GM23338 (cell line): ENCODE data around the gene C1QL1. TPM values are rescaled to one million over a fixed set of nuclear protein-coding genes. Genes with fewer than 3 reads are reported as not detected.

Experiments used
- ATAC-seq: fragments of 200-7000 bp; cut with Tn5 transposase; 3 replicates; pipeline ENCODE4 v1.9.1; 2020
- DNase-seq: peaks from one replicate; pipeline ENCODE4 v3.0.0-alpha.2; 2015; ENCODE audit warnings: low spot score
- H2AFZ ChIP-seq: fragments of 200-600 bp; sonication (generic); 2 replicates; pipeline ENCODE4 v1.8.0; 2016; ENCODE audit warnings: antibody characterized with exemption, mild to moderate bottlenecking, moderate library complexity
- H3F3A ChIP-seq: fragments of 200-600 bp; sonication (generic); replicated peaks from 2 replicates; pipeline ENCODE4 v1.8.0; 2017; ENCODE audit warnings: antibody characterized with exemption, mixed run types, low read depth
- H3K27ac ChIP-seq: fragments of 200-600 bp; sonication (generic); 2 replicates; pipeline ENCODE4 v1.6.1; 2016; ENCODE audit warnings: low read depth
- H3K27me3 ChIP-seq: fragments of 200-600 bp; sonication (generic); 2 replicates; pipeline ENCODE4 v1.8.0; 2016; ENCODE audit warnings: mild to moderate bottlenecking, mixed run types, moderate library complexity; ENCODE audit not compliant: insufficient read depth
- H3K36me3 ChIP-seq: fragments of 200-600 bp; sonication (generic); 2 replicates; pipeline ENCODE4 v1.8.0; 2016; ENCODE audit warnings: mild to moderate bottlenecking; ENCODE audit not compliant: insufficient read depth
- H3K4me1 ChIP-seq: fragments of 200-600 bp; sonication (generic); 2 replicates; pipeline ENCODE4 v1.8.0; 2016; ENCODE audit warnings: mild to moderate bottlenecking, moderate library complexity; ENCODE audit not compliant: insufficient read depth
- H3K4me2 ChIP-seq: fragments of 200-600 bp; sonication (generic); 2 replicates; pipeline ENCODE4 v1.7.1; 2017; ENCODE audit warnings: mixed run types
- H3K4me3 ChIP-seq: fragments of 200-600 bp; sonication (generic); 2 replicates; pipeline ENCODE4 v1.6.1; 2016; ENCODE audit warnings: mixed run types
- H3K79me2 ChIP-seq: fragments of 200-600 bp; sonication (generic); replicated peaks from 2 replicates; pipeline ENCODE4 v1.8.0; 2017; ENCODE audit warnings: mild to moderate bottlenecking; ENCODE audit not compliant: insufficient read depth
- H3K9me2 ChIP-seq: fragments of 200-600 bp; sonication (generic); 2 replicates; pipeline ENCODE4 v1.8.0; 2017; ENCODE audit not compliant: insufficient read depth
- H4K20me1 ChIP-seq: fragments of 200-600 bp; sonication (generic); replicated peaks from 2 replicates; pipeline ENCODE4 v1.8.0; 2017; ENCODE audit warnings: mild to moderate bottlenecking; ENCODE audit not compliant: insufficient read depth
- H3K27ac Mint-ChIP-seq: 2 replicates; pipeline ENCODE4 v1.8.0; 2020; ENCODE audit warnings: inconsistent platforms, mild to moderate bottlenecking, moderate library complexity, mixed read lengths
- H3K27me3 Mint-ChIP-seq: 3 replicates; pipeline ENCODE4 v1.8.0; 2022; ENCODE audit warnings: low read depth, mild to moderate bottlenecking, moderate library complexity, mixed read lengths, inconsistent platforms; ENCODE audit not compliant: insufficient read depth, poor library complexity
- H3K36me3 Mint-ChIP-seq: 3 replicates; pipeline ENCODE4 v1.8.0; 2021; ENCODE audit warnings: low read depth, mild to moderate bottlenecking, inconsistent platforms, moderate library complexity, mixed read lengths
- H3K4me1 Mint-ChIP-seq: 3 replicates; pipeline ENCODE4 v1.8.0; 2020; ENCODE audit warnings: mild to moderate bottlenecking, inconsistent platforms, mixed read lengths
- H3K4me3 Mint-ChIP-seq: 3 replicates; pipeline ENCODE4 v1.8.0; 2021; ENCODE audit warnings: moderate library complexity, mild to moderate bottlenecking, inconsistent platforms, mixed read lengths
- H3K9me3 Mint-ChIP-seq: 3 replicates; pipeline ENCODE4 v1.8.0; 2020; ENCODE audit warnings: moderate library complexity, mild to moderate bottlenecking, inconsistent platforms, mixed read lengths
- CREB1 ChIP-seq: fragments of 250-450 bp; sonication (Bioruptor Pico); IDR thresholded peaks from 2 replicates; pipeline ENCODE4 v1.5.0; 2020; ENCODE audit warnings: low read depth, mild to moderate bottlenecking, moderate library complexity
- EZH2 ChIP-seq: fragments of 200-600 bp; sonication (generic); IDR thresholded peaks from one replicate; pipeline ENCODE4 v1.8.0; 2017; ENCODE audit warnings: antibody characterized with exemption, mild to moderate bottlenecking, low read depth; ENCODE audit not compliant: unreplicated experiment
- EZH2phosphoT487 ChIP-seq: fragments of 200-600 bp; sonication (generic); IDR thresholded peaks from one replicate; pipeline ENCODE4 v1.8.1; 2018; ENCODE audit warnings: antibody characterized with exemption; ENCODE audit not compliant: unreplicated experiment
- JUNB ChIP-seq: IDR thresholded peaks from one replicate; pipeline ENCODE4 v1.6.1; 2016; ENCODE audit warnings: antibody characterized with exemption; ENCODE audit not compliant: unreplicated experiment
- NANOG ChIP-seq: IDR thresholded peaks from 2 replicates; pipeline ENCODE4 v1.6.1; 2016; ENCODE audit warnings: antibody characterized with exemption, borderline replicate concordance
- POLR2AphosphoS5 ChIP-seq: IDR thresholded peaks from 2 replicates; pipeline ENCODE4 v1.6.1; 2016; ENCODE audit warnings: antibody characterized with exemption, low read depth
- STAT1 ChIP-seq: IDR thresholded peaks from one replicate; pipeline ENCODE4 v1.6.1; 2016; ENCODE audit warnings: antibody characterized with exemption; ENCODE audit not compliant: unreplicated experiment
- ZNF114 ChIP-seq: fragments of 250-450 bp; sonication (Bioruptor Pico); IDR thresholded peaks from 2 replicates; pipeline ENCODE4 v1.5.0; 2020; ENCODE audit warnings: mild to moderate bottlenecking, moderate library complexity
- ZNF331 ChIP-seq: fragments of 250-450 bp; sonication (Bioruptor Pico); IDR thresholded peaks from 2 replicates; pipeline ENCODE4 v1.5.0; 2020; ENCODE audit warnings: low read depth, mild to moderate bottlenecking, moderate library complexity
- polyA plus RNA-seq: library from polyadenylated mRNA; unstranded; fragments of >200 nt; fragmentation: Nextera tagmentation; extraction: Ambion mirVana; gene quantifications from 2 replicates; pipeline ENCODE4 v1.2.1, GENCODE V29; 2016
- total RNA-seq: library from RNA; depleted of rRNA; stranded (reverse); fragments of >200 nt; shearing (Covaris generic); gene quantifications from 2 replicates; pipeline ENCODE4 v1.2.3, GENCODE V29; 2014
- TF ChIP-seq, protein P1 (sequence below), 2 experiments: fragments of 200-600 bp in 1 of 2; sonication (generic) in 1 of 2; conservative IDR thresholded peaks; 2 replicates each; pipeline versions ENCODE4 v1.5.1 to v1.6.1; 2016 to 2017; ENCODE audit warnings: antibody characterized with exemption in 2 of 2, low read depth in 2 of 2, mild to moderate bottlenecking in 2 of 2, moderate library complexity in 1 of 2
- TF ChIP-seq, protein P2 (sequence below): IDR thresholded peaks from one replicate; pipeline ENCODE4 v1.6.1; 2018; ENCODE audit warnings: antibody characterized with exemption; ENCODE audit not compliant: unreplicated experiment
- TF ChIP-seq, protein P3 (sequence below): fragments of 250-450 bp; sonication (Bioruptor Pico); IDR thresholded peaks from 2 replicates; pipeline ENCODE4 v1.5.0; 2020; ENCODE audit warnings: mild to moderate bottlenecking, moderate library complexity
- TF ChIP-seq, protein P4 (sequence below): IDR thresholded peaks from 2 replicates; pipeline ENCODE4 v1.6.1; 2016; ENCODE audit warnings: antibody characterized with exemption

The C1QL1 gene
- total and polyA plus RNA-seq, 2 experiments from 2014 or later: 4.3 to 14.4 TPM

DNA sequence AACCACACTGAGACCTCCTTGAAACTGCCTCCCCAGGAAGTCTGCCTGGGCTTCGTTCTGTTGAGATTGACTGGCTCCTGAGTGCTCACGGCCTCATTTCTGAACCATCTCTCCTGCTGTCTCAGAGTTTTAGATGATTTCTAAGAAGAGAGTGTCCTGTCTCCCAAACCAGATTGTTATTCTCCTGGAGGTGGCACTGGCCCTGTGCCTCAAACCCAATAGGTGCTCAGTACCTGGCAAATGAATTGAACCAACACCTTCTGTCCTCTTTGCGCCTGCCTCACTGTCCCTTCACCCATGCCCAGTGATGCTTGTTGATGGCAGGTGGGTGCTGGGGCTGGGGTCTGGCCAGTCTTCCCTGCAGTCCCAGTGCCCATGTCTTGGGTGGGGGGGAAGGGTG, 36.3 kb upstream of the C1QL1 start:
- H3K4me1 Mint-ChIP-seq: peaks cover 33% of the 10 kb centered on the region
- peak overlapping the region; percentile 96 for H2AFZ ChIP-seq
- TF ChIP-seq ZNF331 (CRISPR knock-in tag) (no peak), EZH2phosphoT487 (no peak), CREB1 (CRISPR knock-in tag) (no peak), POLR2AphosphoS5 (no peak), STAT1 (no peak), ZNF114 (CRISPR knock-in tag) (no peak), EZH2 (no peak), JUNB (no peak), NANOG (no peak)
- TF ChIP-seq, protein P1, sequence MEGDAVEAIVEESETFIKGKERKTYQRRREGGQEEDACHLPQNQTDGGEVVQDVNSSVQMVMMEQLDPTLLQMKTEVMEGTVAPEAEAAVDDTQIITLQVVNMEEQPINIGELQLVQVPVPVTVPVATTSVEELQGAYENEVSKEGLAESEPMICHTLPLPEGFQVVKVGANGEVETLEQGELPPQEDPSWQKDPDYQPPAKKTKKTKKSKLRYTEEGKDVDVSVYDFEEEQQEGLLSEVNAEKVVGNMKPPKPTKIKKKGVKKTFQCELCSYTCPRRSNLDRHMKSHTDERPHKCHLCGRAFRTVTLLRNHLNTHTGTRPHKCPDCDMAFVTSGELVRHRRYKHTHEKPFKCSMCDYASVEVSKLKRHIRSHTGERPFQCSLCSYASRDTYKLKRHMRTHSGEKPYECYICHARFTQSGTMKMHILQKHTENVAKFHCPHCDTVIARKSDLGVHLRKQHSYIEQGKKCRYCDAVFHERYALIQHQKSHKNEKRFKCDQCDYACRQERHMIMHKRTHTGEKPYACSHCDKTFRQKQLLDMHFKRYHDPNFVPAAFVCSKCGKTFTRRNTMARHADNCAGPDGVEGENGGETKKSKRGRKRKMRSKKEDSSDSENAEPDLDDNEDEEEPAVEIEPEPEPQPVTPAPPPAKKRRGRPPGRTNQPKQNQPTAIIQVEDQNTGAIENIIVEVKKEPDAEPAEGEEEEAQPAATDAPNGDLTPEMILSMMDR (conservative IDR thresholded peaks at IDR 0.05; ENCODE audit: low read depth in 2 of 2): no peak
- TF ChIP-seq, protein P2, sequence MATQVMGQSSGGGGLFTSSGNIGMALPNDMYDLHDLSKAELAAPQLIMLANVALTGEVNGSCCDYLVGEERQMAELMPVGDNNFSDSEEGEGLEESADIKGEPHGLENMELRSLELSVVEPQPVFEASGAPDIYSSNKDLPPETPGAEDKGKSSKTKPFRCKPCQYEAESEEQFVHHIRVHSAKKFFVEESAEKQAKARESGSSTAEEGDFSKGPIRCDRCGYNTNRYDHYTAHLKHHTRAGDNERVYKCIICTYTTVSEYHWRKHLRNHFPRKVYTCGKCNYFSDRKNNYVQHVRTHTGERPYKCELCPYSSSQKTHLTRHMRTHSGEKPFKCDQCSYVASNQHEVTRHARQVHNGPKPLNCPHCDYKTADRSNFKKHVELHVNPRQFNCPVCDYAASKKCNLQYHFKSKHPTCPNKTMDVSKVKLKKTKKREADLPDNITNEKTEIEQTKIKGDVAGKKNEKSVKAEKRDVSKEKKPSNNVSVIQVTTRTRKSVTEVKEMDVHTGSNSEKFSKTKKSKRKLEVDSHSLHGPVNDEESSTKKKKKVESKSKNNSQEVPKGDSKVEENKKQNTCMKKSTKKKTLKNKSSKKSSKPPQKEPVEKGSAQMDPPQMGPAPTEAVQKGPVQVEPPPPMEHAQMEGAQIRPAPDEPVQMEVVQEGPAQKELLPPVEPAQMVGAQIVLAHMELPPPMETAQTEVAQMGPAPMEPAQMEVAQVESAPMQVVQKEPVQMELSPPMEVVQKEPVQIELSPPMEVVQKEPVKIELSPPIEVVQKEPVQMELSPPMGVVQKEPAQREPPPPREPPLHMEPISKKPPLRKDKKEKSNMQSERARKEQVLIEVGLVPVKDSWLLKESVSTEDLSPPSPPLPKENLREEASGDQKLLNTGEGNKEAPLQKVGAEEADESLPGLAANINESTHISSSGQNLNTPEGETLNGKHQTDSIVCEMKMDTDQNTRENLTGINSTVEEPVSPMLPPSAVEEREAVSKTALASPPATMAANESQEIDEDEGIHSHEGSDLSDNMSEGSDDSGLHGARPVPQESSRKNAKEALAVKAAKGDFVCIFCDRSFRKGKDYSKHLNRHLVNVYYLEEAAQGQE: no peak
- TF ChIP-seq, protein P3, sequence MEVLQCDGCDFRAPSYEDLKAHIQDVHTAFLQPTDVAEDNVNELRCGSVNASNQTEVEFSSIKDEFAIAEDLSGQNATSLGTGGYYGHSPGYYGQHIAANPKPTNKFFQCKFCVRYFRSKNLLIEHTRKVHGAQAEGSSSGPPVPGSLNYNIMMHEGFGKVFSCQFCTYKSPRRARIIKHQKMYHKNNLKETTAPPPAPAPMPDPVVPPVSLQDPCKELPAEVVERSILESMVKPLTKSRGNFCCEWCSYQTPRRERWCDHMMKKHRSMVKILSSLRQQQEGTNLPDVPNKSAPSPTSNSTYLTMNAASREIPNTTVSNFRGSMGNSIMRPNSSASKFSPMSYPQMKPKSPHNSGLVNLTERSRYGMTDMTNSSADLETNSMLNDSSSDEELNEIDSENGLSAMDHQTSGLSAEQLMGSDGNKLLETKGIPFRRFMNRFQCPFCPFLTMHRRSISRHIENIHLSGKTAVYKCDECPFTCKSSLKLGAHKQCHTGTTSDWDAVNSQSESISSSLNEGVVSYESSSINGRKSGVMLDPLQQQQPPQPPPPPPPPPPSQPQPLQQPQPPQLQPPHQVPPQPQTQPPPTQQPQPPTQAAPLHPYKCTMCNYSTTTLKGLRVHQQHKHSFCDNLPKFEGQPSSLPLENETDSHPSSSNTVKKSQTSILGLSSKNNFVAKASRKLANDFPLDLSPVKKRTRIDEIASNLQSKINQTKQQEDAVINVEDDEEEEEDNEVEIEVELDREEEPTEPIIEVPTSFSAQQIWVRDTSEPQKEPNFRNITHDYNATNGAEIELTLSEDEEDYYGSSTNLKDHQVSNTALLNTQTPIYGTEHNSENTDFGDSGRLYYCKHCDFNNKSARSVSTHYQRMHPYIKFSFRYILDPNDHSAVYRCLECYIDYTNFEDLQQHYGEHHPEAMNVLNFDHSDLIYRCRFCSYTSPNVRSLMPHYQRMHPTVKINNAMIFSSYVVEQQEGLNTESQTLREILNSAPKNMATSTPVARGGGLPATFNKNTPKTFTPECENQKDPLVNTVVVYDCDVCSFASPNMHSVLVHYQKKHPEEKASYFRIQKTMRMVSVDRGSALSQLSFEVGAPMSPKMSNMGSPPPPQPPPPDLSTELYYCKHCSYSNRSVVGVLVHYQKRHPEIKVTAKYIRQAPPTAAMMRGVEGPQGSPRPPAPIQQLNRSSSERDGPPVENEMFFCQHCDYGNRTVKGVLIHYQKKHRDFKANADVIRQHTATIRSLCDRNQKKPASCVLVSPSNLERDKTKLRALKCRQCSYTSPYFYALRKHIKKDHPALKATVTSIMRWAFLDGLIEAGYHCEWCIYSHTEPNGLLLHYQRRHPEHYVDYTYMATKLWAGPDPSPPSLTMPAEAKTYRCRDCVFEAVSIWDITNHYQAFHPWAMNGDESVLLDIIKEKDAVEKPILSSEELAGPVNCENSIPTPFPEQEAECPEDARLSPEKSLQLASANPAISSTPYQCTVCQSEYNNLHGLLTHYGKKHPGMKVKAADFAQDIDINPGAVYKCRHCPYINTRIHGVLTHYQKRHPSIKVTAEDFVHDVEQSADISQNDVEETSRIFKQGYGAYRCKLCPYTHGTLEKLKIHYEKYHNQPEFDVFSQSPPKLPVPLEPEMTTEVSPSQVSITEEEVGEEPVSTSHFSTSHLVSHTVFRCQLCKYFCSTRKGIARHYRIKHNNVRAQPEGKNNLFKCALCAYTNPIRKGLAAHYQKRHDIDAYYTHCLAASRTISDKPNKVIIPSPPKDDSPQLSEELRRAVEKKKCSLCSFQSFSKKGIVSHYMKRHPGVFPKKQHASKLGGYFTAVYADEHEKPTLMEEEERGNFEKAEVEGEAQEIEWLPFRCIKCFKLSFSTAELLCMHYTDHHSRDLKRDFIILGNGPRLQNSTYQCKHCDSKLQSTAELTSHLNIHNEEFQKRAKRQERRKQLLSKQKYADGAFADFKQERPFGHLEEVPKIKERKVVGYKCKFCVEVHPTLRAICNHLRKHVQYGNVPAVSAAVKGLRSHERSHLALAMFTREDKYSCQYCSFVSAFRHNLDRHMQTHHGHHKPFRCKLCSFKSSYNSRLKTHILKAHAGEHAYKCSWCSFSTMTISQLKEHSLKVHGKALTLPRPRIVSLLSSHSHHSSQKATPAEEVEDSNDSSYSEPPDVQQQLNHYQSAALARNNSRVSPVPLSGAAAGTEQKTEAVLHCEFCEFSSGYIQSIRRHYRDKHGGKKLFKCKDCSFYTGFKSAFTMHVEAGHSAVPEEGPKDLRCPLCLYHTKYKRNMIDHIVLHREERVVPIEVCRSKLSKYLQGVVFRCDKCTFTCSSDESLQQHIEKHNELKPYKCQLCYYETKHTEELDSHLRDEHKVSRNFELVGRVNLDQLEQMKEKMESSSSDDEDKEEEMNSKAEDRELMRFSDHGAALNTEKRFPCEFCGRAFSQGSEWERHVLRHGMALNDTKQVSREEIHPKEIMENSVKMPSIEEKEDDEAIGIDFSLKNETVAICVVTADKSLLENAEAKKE (CRISPR knock-in tag): no peak
- TF ChIP-seq, protein P4, sequence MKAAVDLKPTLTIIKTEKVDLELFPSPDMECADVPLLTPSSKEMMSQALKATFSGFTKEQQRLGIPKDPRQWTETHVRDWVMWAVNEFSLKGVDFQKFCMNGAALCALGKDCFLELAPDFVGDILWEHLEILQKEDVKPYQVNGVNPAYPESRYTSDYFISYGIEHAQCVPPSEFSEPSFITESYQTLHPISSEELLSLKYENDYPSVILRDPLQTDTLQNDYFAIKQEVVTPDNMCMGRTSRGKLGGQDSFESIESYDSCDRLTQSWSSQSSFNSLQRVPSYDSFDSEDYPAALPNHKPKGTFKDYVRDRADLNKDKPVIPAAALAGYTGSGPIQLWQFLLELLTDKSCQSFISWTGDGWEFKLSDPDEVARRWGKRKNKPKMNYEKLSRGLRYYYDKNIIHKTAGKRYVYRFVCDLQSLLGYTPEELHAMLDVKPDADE: no peak
- peaks cover 22% of the 10 kb centered on the region for H3K27me3 Mint-ChIP-seq
- no peaks in the 10 kb centered on the region for H3K9me2 ChIP-seq
- H3K4me3 Mint-ChIP-seq: no peak overlapping the region; the same call in 2 of the 3 replicates
- DNase-seq: no peak
- no peaks in the 10 kb centered on the region for H4K20me1 ChIP-seq
- no peaks in the 10 kb centered on the region for H3K36me3 ChIP-seq
- H3K9me3 Mint-ChIP-seq: peaks cover 7% of the 10 kb centered on the region; the same call in 1 of the 3 replicates
- H3K27ac Mint-ChIP-seq: no peak overlapping the region
- H3K36me3 Mint-ChIP-seq: peaks cover 3% of the 10 kb centered on the region; the same call in 1 of the 3 replicates
- H3K27me3 ChIP-seq: no peaks in the 10 kb centered on the region
- peak overlapping the region; percentile 67 for H3K4me2 ChIP-seq
- 0 out of 2 replicates have a peak overlapping the region, but pooled peaks have one; percentile 66 for H3K27ac ChIP-seq
- H3K4me3 ChIP-seq: no peak overlapping the region; the same call in 1 of the 2 replicates
- H3K79me2 ChIP-seq: no peaks in the 10 kb centered on the region
- peaks cover 25% of the 10 kb centered on the region for H3K4me1 ChIP-seq
- ATAC-seq: no peak
- 0 out of 2 replicates have a peak, but pooled peaks cover 6% of the 10 kb centered on the region for H3F3A ChIP-seq
